VCaP (cell line): ENCODE measurements around the gene PPP1R12B.
"Not testable (repeated sequence)": the region's sequence is repeated elsewhere in the genome, so short reads cannot be mapped to it uniquely, and the experiment has no call there.

Experiments
- H3K27ac ChIP-seq: fragments of 450-650 bp; 2 replicates; pipeline ENCODE4 v1.5.1; 2017
- TF ChIP-seq, protein P1 (sequence below): fragments of 450-650 bp; conservative IDR thresholded peaks from 2 replicates; pipeline ENCODE4 v1.5.1; 2017; ENCODE audit warnings: mild to moderate bottlenecking, moderate library complexity

Gene PPP1R12B

DNA sequence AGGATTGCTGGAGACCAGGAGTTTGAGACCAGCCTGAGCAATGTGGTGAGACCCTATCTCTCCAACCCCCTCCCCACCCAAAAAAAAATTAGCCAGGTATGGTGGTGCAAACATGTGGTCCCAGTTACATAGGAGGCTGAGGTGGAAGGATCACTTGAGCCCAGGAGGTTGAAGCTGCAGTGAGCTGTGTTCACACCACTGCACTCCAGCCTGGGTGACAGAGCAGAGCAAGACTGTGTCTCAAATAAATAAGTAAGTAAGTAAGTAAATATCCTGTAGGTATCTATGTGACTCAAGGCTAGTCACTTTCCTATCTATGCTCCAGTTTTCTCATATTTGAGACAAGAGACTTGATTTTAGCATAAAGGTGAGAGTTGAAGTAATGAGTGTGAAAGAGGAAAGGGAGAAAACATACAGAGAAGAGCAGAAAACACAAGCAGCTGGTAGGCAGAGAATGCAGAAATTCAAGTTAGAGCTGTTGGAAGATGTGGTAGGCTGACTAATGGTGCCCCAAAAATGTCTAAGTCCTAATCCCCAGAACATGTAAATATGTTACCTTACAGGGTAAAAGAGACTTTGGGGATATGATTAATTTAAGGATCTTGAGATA, 7.5 kb downstream of the PPP1R12B start:
- TF ChIP-seq, protein P1, sequence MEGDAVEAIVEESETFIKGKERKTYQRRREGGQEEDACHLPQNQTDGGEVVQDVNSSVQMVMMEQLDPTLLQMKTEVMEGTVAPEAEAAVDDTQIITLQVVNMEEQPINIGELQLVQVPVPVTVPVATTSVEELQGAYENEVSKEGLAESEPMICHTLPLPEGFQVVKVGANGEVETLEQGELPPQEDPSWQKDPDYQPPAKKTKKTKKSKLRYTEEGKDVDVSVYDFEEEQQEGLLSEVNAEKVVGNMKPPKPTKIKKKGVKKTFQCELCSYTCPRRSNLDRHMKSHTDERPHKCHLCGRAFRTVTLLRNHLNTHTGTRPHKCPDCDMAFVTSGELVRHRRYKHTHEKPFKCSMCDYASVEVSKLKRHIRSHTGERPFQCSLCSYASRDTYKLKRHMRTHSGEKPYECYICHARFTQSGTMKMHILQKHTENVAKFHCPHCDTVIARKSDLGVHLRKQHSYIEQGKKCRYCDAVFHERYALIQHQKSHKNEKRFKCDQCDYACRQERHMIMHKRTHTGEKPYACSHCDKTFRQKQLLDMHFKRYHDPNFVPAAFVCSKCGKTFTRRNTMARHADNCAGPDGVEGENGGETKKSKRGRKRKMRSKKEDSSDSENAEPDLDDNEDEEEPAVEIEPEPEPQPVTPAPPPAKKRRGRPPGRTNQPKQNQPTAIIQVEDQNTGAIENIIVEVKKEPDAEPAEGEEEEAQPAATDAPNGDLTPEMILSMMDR = no peak
- no peak overlapping the region for H3K27ac ChIP-seq

DNA sequence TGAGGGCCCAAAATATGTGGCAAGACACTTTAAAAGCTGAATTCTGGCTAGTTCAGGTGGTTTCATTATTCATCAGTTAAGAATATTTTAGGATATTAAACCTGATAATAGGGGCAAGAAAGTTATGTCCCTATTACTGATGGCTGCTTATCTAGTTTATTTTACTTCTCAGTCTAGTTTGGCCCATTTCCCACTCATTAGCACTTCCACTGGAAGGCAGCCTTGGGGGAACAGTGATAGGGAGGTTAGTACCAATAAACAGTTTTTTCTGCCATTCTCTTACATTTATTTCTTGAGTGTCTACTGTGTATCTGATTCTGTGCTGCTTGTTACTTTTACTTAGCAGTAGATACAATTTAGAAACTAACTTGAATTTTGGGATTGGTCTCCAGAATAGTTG, 9.0 kb downstream of the PPP1R12B start:
- TF ChIP-seq, protein P1 = no peak
- no peak overlapping the region for H3K27ac ChIP-seq

DNA sequence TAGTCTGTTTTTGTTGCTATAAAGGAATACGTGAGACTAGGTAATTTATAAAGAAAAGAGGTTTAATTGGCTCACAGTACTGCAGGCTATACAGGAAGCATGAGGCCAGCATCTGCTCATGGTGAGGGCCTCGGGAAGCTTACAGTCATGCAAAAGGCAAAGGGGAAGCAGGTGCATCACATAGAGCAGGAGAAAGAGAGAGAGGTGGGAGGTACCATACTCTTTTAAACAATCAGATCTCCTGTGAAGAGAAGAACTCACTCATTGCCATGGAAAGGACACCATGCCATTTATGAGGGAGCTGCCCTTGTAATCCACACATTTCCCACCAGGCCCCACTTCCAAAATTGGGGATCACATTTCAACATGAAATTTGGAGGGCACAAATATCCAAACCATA, 12.7 kb downstream of the PPP1R12B start:
- H3K27ac ChIP-seq = no peak overlapping the region
- TF ChIP-seq, protein P1 = no peak

DNA sequence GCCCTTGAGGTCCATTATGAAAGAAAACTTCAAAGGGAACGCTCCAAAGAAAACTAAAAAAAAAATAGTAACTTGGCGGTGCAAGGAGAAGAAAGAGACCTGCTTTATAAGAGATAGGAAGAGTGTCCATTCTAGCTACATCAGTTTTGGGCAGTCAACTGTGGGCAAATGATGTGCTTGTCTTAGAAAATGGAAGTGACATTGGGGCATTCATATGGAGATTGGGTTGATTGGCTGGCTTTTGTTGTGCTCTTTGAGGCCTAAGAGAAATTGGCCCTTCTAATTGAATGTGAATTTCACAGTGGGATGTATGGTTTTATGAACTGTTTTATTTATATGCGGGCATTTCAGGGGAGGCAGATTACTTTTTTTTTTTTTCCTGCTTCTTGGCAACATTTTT, 13.2 kb downstream of the PPP1R12B start:
- TF ChIP-seq, protein P1 = no peak
- H3K27ac ChIP-seq = no peak overlapping the region

DNA sequence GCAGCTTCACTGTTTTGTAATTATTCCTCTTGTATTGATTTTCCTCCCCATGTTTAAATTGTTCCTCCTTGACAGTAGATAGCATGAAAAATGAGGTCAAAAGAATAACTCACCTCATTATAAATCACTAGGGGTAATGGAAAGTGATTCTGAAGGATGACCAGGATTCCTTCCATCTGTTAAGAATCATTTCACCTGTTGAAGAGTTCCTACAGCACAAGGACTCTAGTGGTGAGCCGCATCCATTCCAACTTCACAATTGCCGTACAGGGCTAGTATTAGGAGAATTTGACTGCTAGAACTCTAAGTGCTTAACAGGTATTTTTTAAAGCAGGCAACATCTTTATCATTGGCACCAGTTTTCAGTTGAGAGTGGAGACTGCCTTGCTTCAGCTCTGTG, 13.7 kb downstream of the PPP1R12B start:
- TF ChIP-seq, protein P1 = no peak
- no peak overlapping the region for H3K27ac ChIP-seq

DNA sequence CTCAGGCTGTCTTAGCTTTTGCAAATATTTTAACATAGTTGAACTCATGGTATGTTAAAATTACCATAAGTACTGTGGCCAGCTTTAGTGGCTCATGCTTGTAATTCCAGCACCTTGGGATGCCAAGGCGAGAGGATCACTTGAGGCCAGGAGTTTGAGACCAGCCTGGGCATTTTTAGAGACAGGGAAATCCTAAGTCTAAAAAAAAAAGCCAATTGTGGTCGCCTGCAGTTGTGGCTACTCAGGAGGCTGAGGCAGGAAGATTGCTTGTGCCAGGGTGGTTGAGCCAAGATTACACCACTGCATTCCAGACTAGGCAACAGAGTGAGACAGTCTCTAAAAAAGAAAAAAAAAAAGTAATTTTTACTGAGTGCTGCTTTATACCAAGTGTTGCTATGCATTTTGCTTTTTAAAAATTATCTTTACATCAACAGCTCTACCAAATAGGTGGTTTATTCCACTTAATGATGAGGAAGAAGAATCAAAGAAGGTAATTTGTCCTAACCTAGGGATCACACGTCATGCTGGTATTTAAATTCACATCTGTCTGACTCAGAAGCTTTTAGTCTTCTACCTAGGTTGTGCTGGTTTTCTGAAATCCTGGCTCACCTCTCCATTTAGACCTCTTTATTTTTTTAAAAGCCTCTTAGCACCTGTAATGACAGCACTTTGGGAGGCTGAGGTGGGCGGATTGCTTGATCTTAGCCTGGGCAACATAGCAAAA, 16.8 kb downstream of the PPP1R12B start:
- TF ChIP-seq, protein P1 = no peak
- H3K27ac ChIP-seq = no peak overlapping the region

DNA sequence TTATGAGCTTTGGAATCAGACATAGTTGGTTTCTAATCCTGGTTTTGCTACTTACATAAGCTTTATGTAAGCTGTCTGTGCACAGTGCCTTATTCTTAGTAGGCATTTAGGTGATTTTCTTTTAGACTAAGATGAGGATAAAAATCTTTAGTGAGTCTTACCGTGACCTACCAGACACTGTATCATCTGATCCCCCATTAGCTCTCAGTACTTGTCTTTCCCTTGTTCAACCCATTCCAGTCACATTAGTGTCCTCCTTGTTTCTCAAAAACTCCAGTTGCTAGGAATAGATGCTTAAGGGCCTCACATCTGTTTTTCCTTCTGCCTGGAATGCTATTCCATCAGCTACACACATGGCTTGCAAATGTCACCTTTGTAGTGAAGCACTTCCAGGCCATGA, 18.8 kb downstream of the PPP1R12B start:
- TF ChIP-seq, protein P1 = no peak
- H3K27ac ChIP-seq = no peak overlapping the region

DNA sequence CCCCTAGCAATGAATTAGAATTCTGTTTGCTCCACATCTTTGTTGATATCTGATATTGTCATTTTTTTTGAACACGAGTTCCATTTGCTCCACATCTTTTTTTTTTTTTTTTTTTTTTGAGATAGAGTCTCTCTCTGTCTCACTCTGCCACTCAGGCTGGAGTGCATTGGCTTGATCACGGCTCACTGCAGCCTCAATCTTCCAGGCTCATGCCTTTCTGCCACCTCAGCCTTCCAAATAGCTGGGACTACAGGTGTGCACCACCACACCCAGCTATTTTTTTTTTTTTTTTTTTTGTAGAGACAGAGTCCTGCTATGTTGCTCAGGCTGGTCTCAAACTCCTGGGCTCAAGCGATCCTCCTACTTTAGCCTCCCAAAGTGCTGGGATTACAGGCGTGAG, 22.4 kb downstream of the PPP1R12B start:
- not testable (repeated sequence) for H3K27ac ChIP-seq
